HG03060 (cell line): Measurements from ENCODE around the gene PIGL.
"Not testable (repeated sequence)": the region's sequence is repeated elsewhere in the genome, so short reads cannot be mapped to it uniquely, and the experiment has no call there.

Experiments
- ATAC-seq: cut with Tn5 transposase; IDR thresholded peaks from one replicate; pipeline ENCODE4 v1.9.1; 2021; ENCODE audit warnings: low read depth, moderate number of reproducible peaks; ENCODE audit not compliant: unreplicated experiment

PIGL gene

DNA sequence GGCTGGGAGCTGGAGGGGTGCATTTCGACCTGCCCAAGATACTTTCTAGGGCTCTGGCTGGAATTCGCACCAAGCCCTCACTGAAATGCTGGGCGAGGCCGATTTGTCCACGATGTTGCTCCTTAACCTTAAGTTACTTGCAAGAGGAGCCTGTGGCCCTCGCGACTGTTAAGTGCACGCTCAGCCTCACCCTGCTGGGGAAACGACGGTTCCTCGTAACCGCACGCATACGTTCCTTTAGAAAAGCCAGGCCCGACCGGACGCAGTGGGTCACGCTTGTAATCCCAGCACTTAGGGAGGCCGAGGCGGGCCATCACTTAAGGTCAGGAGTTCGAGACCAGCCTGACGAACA, 1.1 kb upstream of the PIGL start:
- ATAC-seq, result no peak

DNA sequence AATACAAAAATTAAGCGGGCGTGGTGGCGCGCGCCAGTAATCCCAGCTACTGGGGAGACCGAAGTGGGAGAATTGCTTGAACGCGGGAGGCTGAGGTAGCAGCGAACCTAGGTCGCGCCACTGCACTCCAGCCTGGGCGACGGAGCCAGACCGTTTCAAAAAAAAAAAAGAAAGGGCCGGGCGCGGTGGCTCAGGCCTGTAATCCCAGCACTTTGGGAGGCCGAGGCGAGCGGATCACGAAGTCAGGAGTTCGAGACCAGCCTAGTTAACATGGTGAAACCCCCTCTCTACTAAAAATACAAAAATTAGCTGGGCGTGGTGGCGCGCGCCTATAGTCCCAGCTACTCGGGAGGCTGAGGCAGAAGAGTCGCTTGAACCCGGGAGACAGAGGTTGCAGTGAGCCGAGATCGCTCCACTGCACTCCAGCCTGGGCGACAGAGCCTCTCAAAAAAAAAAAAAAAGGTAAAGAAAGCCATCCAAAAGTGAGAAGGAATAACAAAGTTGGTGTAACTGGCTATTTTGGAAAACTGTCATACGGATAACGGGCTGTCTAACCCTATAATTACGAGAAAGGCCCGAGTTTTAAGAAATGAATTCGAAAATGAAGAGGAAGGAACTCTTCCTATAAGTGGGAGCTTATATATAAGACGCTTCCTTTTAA, 539 bp upstream of the PIGL start:
- ATAC-seq, result not testable (repeated sequence)

DNA sequence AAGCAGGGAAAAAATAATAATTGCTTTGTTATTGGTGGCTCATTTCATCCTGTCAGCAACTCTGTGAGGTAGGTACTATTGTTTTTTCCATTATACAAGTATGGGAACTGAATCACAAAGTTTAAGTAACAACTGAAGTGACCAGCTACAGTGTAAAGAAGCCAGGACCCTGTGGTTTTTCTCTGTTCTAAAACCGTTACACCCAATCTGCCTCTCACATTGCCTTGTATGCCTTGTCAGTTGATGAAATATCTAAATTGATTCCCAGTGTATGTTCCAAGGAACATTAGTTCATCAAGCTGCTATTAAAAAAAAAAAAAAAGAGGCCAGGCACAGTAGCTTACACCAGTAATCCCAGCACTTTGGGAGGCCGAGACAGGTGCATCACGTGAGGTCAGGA, 5.4 kb downstream of the PIGL start:
- ATAC-seq, result no peak

DNA sequence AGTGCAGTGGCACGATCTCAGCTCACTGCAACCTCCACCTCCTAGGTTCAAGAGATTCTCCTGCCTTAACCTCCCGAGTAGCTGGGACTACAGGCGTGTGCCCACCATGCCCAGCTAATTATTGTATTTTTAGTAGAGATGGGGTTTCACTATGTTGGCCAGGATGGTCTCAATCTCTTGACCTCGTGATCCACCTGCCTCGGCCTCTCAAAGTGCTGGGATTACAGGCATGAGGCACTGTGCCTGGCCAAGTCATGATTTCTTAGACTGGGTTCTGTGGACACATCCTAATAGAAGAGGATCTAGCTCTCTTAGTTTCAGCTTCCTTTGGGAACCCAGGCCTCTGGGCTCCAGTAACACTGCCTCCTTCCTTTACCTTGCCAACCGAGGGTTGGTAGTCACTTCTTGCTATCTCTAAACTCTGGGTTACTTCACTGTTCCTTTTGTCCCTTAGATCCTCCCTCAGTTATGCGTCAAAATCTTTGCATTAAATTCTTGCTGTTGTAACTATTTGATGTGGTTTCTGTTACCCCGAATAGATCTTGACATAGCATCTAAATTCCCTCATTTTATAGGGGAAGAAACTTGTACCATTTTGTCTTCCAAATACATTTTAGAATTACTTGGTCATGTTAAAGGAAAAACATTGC, 13.0 kb downstream of the PIGL start:
- ATAC-seq, result not testable (repeated sequence)

DNA sequence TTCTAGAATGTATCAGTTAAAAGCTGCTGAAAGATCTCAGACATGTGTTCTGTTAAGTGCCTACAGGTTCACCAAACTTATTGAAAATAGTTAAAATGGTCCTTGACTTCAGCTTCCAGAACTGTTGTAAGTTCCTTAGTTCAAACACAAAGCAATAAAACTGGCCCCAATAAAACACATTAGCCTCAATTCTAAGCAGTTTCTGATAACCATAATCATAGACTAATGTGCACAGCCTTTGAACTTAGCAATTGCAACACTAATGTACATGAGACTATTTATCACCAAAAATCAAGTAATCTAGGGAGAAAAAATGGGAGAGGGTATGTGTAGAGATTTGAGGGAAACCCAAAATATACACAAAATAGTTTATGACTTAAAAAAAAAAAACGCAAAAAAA, 15.4 kb downstream of the PIGL start:
- ATAC-seq, result no peak

DNA sequence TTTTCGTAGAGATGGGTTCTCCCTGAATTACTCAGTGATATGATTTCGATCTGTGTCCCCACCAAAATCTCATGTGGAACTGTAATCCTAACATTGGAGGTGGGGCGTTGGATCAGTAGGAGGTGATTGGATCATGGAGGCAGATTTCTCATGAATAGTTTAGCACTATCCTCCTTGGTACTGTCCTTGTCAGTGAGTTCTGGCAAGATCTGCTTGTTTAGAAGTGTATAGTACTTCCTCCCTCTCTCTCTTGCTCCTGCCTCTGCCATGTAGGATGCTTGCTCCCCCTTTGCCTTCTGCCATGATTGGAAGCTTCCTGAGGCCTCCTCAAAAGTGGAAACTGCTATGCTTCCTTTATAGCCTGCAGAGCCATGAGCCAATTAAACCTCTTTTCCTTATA, 22.9 kb downstream of the PIGL start:
- ATAC-seq, result no peak

DNA sequence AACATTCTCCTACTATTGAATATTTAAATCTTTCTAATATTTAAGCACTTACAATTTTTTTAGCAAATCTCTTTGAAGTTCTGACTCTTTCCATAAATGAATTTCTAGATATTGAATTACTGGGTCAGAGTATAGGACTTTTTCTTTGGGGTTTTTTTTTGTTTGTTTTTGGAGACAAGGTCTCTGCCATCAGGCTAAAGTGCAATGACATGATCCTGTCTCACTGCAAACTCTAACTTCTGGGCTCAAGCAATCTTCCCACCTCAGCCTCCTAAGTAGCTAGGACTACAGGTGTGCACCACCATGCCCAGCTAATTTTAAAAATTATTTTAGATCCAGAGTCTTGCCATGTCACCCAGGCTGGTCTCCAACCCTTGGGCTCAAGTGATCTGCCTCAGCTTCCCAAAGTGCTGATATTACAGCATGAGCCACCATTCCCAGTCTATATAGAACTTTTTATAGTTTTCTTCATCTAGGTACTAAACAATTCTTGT, 24.9 kb downstream of the PIGL start:
- ATAC-seq, result no peak

DNA sequence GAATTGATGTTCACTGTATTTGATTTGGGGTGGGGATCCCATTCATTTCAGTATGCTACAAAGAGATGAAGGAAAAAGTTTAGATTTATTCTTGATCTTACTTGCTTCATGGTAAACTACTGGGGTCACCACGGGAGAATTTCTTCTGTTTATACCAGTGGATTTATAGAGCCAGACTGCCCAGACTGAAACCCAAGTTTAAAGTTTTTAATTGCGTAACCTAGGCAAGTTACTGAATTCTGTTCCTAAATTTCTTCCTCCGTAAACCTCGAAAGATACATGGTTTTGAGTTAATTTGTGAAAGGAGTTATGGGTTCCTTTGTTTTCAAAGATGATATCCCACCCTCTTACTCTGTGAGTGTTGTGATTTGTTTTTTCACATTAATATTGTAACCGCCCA, 26.4 kb downstream of the PIGL start:
- ATAC-seq, result no peak

DNA sequence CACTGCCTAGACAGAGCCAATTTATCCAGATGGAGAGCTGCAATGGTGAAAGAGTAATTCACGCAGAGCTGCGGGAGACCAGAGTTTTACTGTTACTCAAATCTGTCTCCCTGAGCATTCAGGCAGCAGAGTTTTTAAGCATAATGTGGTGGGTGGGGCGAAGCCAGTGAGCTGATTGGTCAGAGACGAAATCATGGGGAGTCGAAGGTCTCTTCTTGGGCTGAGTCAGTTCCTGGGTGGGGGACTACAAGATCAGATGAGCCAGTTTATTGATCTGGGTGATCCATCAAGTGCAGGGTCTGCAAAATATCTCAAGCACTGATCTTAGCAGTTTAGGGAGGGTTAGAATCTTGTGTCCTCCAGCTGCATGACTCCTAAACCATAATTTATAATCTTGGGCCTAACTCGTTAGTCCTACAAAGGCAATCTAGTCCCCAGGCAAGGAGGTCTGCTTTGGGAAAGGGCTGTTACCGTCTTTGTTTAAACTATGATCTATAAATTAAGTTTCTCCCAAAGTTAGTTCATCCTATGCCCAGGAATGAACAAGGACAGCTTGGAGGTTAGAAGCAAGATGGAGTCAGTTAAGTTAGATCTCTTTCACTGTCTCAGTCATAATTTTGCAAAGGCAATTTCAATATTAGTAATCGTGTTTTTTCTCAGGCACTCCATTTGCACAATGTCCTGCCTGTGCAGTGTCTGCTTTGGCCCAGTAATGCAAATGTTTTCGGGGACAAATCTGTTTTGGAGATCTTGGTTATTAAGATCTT, 27.0 kb downstream of the PIGL start:
- no peak for ATAC-seq

DNA sequence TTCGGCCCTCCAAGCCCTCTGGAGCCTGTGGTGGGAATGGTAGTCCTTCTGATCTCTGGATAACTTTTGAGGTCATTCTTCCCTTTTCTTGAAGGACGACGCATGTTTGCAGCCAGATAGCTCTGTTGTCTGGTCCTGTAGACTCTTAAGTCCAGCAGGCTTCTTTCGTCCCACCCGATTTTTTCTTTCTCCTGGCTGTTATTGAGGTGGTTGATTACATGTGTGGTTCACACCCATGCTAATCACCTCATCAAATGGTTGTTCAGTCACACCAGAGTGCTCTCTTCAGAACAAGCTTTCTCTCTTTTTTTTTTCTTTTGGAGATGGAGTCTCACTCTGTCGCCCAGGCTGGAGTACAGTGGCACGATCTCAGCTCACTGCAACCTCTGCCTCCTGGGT, 30.6 kb downstream of the PIGL start:
- no peak for ATAC-seq

DNA sequence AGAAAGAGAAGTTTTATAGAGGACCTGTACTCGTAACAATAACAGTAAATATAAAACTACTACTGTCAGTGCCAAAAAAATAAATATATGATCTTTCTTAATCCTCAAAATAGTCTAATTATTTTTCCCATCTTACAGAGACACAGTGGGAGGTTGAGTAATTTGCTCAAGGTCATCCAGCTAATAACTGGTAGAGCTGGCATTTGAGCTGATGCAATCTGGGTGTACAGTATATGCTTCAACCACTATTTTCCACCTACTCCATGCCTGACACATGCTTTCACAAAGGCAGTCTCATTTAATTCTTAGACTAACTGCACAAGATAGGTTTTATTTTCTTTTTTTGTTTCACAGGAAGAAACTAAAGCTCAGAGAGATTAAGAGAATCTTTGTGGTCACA, 33.6 kb downstream of the PIGL start:
- ATAC-seq, result no peak

DNA sequence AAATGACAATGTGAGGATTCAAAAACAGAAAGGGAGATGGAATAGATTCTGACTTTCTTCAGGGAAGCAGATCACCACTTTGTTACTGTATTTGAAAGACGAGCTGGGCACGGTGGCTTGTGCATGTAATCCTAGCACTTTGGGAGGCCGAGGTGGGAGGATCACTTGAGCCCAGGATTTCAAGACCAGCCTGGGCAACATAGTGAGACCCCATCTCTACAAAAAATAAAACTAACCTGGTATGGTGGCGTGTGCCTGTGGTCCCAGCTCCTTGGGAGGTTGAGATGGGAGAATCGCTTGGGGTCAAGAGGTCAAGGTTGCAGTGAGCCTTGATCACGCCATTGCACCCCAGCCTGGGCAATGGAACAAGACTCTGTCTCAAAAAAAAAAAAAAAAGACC, 34.0 kb downstream of the PIGL start:
- ATAC-seq, result no peak

DNA sequence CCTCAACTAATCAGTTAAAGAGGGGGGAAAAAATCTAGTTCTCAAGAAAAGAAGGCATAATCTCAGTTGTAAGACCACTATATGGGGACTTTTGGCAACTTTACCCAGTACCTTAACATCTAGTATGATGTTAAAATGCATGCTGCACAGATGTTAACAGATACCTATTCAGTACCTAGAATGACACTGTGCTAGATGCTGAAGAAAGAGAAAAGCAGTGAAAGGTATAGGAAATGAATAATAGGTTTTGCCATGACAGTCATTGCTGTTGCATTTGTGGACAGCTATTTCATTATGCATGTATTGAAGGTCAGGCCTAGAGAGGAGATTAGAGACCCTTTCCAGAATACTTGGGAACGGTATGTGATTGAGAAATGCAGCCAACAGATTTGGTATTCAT, 34.5 kb downstream of the PIGL start:
- ATAC-seq, result no peak

DNA sequence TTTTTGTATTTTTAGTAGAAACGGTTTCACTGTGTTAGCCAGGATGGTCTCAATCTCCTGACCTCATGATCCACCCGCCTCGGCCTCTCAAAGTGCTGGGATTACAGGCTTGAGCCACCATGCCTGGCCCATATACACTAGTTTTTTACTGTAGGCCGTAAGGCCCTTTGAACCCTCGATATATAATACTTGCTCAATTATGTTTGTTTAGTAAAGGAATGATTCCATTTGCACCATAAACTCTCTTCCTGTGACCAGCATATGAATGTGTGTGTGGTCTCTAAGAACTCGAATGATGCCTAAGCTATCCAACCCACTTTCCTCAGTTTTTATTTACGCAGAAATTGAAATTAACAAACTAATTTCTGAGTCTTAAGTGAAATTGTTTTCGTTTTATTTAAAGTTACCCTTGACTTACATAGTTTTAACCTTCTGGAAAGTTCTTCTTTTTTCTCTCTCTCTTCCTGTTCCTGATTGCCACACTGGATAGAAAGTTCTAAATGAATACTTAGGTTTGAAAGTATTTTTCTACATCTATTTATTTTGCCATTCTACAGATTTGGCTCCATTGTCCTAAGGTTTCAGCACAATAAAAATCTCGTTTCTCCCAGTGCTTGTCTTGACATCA, 37.9 kb downstream of the PIGL start:
- ATAC-seq, result no peak

DNA sequence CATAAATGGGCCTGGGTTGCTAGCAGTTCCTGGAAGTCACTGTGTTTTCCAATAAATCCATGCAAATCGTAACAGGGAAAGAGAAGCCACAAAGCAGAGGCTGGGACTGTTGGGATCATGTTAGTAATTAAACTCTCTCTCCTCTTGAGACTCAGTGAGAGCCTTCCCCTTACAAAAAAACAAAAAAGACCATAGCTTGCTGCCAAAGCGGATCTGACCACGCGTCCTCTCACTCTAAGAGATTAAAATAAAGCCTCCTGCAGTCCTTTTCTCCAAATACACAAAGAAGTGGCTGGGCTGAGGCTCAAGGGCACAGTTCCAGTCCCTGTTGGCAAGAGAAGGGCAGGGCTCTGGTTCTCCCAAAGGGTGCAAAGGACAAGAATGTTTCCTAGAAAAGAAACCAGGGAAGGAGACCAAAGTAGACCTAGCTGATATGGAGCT, 38.5 kb downstream of the PIGL start:
- no peak for ATAC-seq

DNA sequence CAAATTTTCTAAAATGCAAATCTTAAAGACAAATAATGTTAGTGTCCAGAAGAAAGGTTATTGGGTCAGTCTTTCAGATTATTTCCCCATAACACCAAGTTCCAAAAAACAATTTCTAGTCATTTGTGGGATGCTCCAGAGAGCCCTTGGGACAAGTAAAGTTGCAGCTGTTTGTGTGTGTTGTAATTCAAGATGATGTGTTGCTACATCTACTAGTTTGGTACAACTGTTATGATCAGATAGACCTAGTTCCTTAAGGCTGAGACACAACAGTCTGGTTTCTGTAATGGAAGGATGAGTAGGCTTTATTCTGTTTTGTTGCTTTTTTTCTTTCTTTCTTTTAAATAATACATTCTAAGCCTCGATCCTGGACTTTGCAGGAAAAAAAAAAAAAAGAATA, 41.9 kb downstream of the PIGL start:
- ATAC-seq, result no peak

DNA sequence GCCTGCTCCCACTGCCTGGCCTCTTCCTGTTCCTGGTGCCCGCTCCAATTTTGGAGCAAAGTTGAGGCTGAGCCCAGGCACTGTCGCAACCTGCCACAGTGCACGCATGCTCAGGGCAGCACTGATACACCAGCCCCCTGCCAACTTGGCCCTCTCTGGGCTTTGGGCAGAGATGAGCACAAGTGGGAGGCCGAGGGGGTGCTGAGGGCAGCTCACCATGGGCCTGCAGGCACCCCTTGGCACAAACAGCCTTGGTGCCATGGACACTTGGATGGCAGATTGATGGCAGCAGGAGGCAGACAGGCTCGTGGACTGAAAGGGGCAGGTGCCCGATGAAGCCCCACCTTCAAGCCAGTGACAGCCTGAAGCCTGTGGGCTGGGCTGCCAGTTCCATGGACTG, 42.9 kb downstream of the PIGL start:
- no peak for ATAC-seq

DNA sequence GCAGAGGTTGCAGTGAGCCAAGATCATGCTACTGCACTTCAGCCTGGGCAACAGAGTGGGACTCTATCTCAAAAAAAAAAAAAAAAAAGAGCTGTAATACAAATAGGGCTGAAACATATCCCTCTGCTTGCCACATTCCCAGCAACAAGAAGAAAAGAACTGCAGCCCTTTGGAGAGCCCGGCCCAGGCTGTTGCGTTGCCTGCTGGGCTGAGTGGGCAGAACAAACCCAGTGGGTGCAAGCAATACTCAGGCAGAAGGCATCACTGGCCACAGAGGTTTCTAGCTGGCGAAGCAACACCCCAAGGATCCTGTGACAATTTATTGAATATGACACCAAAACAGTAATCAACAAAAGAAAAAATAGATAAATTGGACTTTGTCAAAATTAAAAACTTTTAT, 44.0 kb downstream of the PIGL start:
- ATAC-seq, result no peak

DNA sequence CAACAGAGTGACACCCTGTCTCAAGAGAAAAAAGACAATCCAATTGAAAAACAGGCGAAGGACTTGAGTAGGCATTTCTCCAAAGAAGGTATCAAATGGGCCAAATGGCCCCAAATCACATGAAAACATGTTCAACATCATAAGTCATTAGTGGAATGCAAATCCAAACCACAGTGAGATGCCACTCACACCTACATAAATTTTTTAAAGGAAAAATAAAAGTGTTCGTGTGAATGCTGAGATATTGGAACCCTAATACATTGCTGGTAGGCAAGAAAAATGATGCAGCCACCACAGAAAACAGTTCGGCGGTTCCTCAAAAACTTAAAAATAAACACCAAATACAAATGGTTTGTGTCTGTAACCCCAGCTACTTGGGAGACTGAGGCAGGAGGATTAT, 45.2 kb downstream of the PIGL start:
- no peak for ATAC-seq

DNA sequence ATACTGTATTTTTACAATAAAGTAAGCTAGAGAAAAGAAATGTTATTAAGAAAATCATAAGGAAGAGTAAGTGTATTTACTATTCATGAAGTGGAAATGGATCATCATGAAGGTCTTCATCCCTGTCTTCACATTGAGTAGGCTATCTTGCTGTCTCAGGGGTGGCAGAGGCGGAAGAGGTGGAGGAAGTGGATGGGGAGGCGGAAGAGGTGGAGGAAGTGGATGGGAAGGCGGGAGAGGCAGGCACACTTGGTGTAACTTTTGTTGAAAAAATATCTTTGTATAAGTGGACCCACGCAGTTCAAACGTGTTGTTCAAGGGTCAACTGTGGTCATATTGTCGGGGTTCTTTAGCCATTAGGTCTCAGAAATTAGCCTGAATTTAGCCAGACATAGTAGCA, 50.2 kb downstream of the PIGL start:
- no peak for ATAC-seq

DNA sequence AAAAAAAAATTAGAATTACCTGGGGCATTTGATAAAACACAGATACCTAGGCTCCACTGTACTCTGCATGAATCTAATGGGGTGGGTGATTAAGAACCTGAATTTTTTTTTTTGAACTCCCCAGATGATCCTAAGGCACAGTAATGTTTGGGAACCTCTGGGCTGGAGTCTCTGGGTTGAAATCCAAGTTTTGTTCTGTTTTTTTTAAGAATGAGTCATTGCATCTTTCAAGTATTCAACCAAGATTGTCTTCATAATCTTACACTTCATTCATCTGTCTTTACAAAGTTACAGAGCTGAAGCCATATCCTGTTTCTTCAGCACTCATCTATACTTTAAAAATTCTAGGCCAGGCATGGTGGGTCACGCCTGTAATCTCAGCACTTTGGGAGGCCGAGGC, 52.6 kb downstream of the PIGL start:
- ATAC-seq, result no peak
